Tibial artery (tissue), 4 donors: ENCODE data around the gene SEZ6L2.

ENCODE experiments used
- DNase-seq, 2 donors: peaks; one replicate each; pipeline ENCODE4 v3.0.0-alpha.2; 2019
- H3K27ac ChIP-seq, 2 donors: fragments of 200-600 bp; sonication (generic) in 1 of 2; 1 replicate in 1 of 2; 2 replicates in 1 of 2; pipeline ENCODE4 v1.5.1; 2018 to 2019; ENCODE audit warnings: mild to moderate bottlenecking in 1 of 2
- H3K27me3 ChIP-seq, 2 donors: fragments of 200-600 bp; sonication (generic) in 1 of 2; one replicate each; pipeline versions ENCODE4 v1.5.1 to v1.6.0; 2016 to 2019
- H3K36me3 ChIP-seq, 3 donors: fragments of 200-600 bp; sonication (generic) in 2 of 3; one replicate each; pipeline ENCODE4 v1.5.1; 2016 to 2019; ENCODE audit warnings: mild to moderate bottlenecking in 2 of 3
- H3K4me1 ChIP-seq, 4 donors: fragments of 200-600 bp; sonication (generic) in 2 of 4; 1 replicate in 3 of 4; 2 replicates in 1 of 4; pipeline ENCODE4 v1.5.1; 2016 to 2019
- H3K4me3 ChIP-seq, 2 donors: fragments of 200-600 bp; sonication (generic) in 1 of 2; 1 replicate in 1 of 2; 2 replicates in 1 of 2; pipeline ENCODE4 v1.5.1; 2018 to 2019; ENCODE audit warnings: mild to moderate bottlenecking in 2 of 2
- H3K9me3 ChIP-seq, 3 donors: fragments of 200-600 bp; sonication (generic) in 1 of 3; one replicate each; pipeline ENCODE4 v1.5.1; 2016 to 2019
- CTCF ChIP-seq, 2 experiments: fragments of 200-600 bp in 1 of 2; fragments of 450-650 bp in 1 of 2; IDR thresholded peaks; one replicate each; pipeline ENCODE4 v1.5.1; 2017 to 2019; ENCODE audit warnings: antibody characterized with exemption in 2 of 2, mild to moderate bottlenecking in 1 of 2, moderate library complexity in 1 of 2
- intact Hi-C: fragments of 100-400 bp; cut with DNase I; formaldehyde crosslinking; loops from one replicate; pipeline ENCODE4 v1.15.0; 2023; ENCODE audit warnings: low total_unique reads

SEZ6L2 gene

GRCh38 chr16:29841631-29842030 lies 57.7 kb downstream of the SEZ6L2 start:
- Histone ChIP-seq H3K4me3 (no peak overlapping the region), H3K27me3 (no peaks in the 10 kb centered on the region), H3K9me3 (no peaks in the 10 kb centered on the region), H3K27ac (no peak overlapping the region), H3K4me1 (no peaks in the 10 kb centered on the region), H3K36me3 (peaks cover 77 to 100% (median 90%) of the 10 kb centered on the region in 3 donors)
- DNase-seq, result no peak
- intact Hi-C loops, result no loop called here
- TF ChIP-seq CTCF (IDR thresholded peaks at IDR 0.05), result no peak

GRCh38 chr16:29840240-29840639 lies 59.1 kb downstream of the SEZ6L2 start:
- H3K4me1 ChIP-seq, result no peaks in the 10 kb centered on the region
- peaks cover 79 to 100% (median 87%) of the 10 kb centered on the region in 3 donors for H3K36me3 ChIP-seq
- H3K9me3 ChIP-seq, result no peaks in the 10 kb centered on the region
- intact Hi-C loops, result no loop called here
- no peak overlapping the region for H3K27ac ChIP-seq
- no peak for TF ChIP-seq CTCF (IDR thresholded peaks at IDR 0.05)
- DNase-seq, result no peak
- no peak overlapping the region for H3K4me3 ChIP-seq
- no peaks in the 10 kb centered on the region for H3K27me3 ChIP-seq

GRCh38 chr16:29839822-29840221 lies 59.5 kb downstream of the SEZ6L2 start:
- Histone ChIP-seq H3K4me1 (no peaks in the 10 kb centered on the region), H3K9me3 (no peaks in the 10 kb centered on the region), H3K27ac (no peak overlapping the region), H3K36me3 (peaks cover 77 to 100% (median 86%) of the 10 kb centered on the region in 3 donors), H3K27me3 (no peaks in the 10 kb centered on the region), H3K4me3 (no peak overlapping the region)
- no peak for DNase-seq
- intact Hi-C loops, result no loop called here
- TF ChIP-seq CTCF (IDR thresholded peaks at IDR 0.05), result no peak

GRCh38 chr16:29837841-29838240 lies 61.5 kb downstream of the SEZ6L2 start:
- intact Hi-C loops, result no loop called here
- H3K27me3 ChIP-seq, result no peaks in the 10 kb centered on the region
- TF ChIP-seq CTCF (IDR thresholded peaks at IDR 0.05), result no peak
- H3K36me3 ChIP-seq, result peaks cover 85 to 98% (median 91%) of the 10 kb centered on the region in 3 donors
- no peak for DNase-seq
- no peak overlapping the region for H3K27ac ChIP-seq
- H3K4me3 ChIP-seq, result no peak overlapping the region
- H3K9me3 ChIP-seq, result no peaks in the 10 kb centered on the region
- no peaks in the 10 kb centered on the region for H3K4me1 ChIP-seq

- peaks cover 83 to 97% (median 83%) of the 10 kb centered on the region in 3 donors for H3K36me3 ChIP-seq
Observed at GRCh38 chr16:29836623-29837022, 62.7 kb downstream of the SEZ6L2 start.

More at GRCh38 chr16:29836623-29837022, 62.7 kb downstream of the SEZ6L2 start:
- no peak overlapping the region for H3K4me3 ChIP-seq
- no peaks in the 10 kb centered on the region for H3K9me3 ChIP-seq
- no peak for TF ChIP-seq CTCF (IDR thresholded peaks at IDR 0.05)
- no peak overlapping the region for H3K27ac ChIP-seq
- intact Hi-C loops, result no loop called here
- no peaks in the 10 kb centered on the region for H3K27me3 ChIP-seq
- no peaks in the 10 kb centered on the region for H3K4me1 ChIP-seq
- no peak for DNase-seq
